ENCODE results near the gene PRKAG2. TPM values are rescaled to one million over a fixed set of nuclear protein-coding genes. Genes with fewer than 3 reads are reported as not detected.
"Not testable (repeated sequence)": the region's sequence is repeated elsewhere in the genome, so short reads cannot be mapped to it uniquely, and the experiment has no call there.

The PRKAG2 gene
- polyA plus RNA-seq, 1 donor, result 38.3 TPM

DNA sequence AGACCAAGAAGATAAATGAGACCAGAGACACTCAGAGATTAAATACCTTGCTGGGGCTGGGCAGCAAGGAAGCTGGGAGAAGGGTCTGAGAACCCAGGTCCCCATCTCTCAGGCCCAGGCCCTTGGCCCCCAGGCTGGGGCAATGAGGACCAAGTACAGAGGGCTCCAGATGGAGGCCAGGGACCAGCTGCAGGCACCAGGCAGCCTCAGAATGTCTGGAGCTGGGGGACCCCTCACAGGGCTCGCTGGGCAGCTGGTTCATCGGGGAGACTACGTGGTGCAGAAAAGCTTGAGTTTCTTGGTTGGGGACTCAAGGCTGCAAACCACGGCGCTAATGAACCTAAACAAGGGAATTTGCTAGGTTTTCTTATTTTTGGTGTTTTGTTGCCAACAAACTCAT is 75.6 kb downstream of the PRKAG2 start:
- DNase-seq, result no peak

DNA sequence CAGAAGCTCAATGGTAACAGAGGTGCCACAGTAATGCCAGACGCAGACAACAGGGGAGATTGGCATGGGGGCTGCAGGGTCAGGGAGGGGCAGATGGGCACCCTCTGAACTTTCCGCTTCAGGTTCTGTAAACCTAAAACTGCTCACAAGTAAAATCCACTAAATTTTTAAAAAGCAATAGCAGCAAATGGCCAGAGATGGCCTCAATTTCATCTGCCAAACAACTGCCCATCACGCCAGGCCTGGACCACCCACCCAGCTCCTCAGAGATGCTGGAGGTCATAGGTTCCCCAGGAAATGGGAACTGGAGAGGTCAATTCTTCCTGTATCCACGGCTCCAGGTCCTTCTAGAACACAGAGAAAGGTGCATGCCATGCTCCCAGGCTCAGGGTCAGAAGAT is 76.1 kb downstream of the PRKAG2 start:
- DNase-seq, result no peak

DNA sequence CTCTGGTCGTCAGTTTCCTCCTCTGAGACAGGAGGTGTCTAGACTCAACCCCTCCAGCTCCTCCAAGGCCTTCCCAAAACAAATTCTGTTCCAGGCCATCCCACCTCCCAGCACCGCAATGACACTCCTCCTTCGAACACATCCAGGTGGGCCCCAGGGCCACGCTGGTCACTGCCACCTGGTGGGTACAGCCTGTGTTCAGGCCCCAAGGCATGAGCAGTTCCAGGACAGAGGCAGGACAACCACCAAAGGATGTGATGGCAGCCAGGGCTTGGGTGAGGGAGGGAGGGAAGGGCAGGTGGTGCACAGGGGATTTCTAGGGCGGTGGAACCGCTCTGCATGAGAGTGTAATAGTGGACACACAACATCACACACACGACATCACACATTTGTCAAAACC is 76.5 kb downstream of the PRKAG2 start:
- DNase-seq, result no peak

DNA sequence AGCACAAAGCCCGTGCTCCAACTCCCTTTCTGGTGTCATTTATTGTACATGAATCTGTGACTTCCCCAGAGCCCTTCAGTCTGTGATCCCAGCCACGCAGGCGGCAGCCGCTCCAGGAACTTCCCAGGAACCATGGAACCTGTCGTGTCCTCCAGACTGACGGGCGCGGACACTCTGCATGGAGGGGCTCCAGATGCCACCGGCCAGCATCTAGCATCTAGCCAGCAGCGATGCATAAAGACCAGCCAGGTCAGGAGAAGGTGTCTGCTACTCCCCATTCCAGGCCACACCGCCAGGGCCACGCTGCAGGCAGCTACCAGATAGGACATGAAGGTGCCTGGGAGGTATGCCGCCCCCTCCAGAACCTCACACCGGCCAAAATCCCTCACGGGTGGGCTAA is 77.4 kb downstream of the PRKAG2 start:
- DNase-seq, result no peak

DNA sequence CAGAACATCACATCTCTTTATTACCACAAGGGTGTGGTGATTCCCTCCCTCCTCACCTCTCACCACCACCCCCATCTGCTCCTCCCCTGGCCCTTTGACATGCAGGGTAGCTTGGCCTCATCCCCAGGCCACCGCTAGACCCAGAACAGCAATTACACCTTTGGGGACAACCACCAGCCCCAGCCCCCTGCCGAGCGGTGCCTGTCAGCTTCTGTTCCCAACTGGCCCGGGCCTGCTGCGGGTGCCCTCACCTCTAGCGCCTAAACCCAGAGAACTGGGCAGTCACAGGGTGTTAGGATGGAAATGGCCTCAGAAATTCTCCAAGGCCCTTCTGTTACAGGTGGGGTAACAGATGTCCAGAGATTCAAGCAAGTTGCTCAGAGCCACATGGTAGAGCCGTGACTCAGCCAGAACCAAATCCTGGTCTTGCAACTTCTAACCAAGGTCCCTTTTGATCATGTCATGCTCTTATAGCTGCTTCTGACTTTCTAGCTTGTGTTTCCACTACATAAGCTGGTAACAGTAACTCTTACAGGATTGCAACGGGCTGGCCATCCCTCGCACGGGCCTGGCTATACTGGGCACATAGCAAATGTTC is 78.0 kb downstream of the PRKAG2 start:
- no peak for DNase-seq

DNA sequence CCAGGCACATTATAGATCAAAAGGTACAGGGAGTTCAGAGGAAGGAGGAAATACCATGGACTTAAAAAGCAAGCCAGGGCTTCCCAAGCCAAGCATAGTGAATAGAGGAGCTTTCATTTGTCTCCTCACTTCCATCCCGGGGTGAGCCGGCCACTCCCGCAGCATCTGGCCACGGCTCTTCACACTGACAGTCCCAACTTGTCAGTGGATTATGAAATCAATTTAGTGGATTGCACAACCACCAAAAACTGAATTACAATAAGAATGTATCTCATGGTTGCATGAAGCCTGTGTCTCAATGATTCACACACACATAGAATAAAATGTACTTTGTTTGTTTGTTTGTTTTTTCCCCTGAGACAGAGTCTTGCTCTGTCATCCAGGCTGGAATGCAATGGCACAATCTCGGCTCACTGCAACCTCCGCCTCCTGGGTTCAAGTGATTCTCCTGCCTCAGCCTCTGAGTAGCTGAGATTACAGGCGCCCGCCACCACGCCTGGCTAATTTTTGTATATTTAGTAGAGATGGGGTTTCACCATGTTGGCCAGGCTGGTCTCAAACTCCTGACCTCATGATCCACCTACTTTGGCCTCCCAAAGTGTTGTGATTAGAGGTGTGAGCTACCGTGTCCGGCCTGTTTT is 79.1 kb downstream of the PRKAG2 start:
- DNase-seq, result not testable (repeated sequence)

DNA sequence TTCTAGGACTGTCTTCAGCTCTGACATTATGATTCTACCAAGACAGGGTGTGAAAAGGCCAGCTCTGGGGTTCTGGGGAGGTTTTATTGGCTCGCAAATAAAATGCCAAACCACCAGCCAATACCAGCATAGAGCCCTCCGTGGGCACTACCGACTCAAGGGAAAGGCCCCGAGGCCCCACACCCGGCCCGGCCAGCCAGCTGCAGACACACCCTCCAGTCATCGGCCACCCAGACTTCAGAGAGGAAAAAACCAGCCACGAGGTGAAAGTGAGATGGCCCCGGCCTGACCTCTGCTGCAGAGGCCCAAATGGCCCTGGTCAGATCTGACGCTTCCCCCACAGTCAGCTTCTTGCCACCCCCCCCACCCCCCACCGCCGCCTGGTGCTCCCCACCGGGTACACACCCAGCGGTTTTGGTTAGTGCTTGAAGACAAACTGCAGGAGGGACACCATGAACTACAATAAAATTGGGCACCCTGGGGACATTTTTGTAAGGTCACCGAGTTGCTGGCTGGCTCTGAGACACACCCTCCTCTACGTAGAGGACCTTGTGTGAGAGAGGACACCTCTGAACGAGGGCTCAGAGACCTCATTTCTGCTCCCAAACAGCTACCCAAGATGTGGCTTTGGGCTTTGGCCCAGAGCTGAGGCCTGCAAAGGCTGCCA is 79.9 kb downstream of the PRKAG2 start:
- no peak for DNase-seq

DNA sequence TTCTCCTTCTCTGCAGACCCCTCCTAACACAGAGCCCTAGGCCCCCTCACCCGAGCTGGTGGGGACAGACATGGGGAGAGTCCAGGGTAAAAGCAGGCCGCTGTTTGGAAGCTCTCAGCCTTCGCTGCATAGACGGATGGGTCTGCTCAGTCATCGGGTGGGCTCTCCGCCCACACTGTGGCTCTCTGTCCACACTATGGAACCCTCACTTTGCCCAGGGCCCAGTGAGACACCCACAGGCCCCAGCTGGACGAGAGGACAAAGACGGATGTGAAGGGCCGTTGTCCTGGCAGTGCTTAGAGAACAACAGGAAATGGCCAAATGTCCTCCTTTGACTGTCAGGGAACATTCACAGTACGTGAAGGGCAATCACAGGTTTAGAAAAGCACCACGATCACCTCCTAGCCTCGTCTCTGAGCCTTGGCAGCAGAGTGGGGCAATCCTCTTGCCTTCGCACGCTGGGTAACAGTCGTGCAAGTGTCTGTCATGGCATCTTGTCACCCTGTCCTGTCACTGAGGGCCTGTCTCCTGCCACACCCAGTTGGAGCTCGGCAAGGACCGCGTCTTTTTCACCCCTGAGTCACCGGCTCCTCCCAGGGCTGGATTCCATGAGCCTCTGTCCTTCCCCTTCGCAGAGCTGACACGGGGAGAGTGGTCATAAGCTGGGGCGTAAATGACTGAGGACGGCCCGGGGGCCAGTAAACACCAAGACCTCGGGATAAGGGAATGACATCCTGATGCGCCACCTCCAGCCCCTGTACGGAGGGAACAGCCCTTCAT is 80.6 kb downstream of the PRKAG2 start:
- DNase-seq, result no peak

DNA sequence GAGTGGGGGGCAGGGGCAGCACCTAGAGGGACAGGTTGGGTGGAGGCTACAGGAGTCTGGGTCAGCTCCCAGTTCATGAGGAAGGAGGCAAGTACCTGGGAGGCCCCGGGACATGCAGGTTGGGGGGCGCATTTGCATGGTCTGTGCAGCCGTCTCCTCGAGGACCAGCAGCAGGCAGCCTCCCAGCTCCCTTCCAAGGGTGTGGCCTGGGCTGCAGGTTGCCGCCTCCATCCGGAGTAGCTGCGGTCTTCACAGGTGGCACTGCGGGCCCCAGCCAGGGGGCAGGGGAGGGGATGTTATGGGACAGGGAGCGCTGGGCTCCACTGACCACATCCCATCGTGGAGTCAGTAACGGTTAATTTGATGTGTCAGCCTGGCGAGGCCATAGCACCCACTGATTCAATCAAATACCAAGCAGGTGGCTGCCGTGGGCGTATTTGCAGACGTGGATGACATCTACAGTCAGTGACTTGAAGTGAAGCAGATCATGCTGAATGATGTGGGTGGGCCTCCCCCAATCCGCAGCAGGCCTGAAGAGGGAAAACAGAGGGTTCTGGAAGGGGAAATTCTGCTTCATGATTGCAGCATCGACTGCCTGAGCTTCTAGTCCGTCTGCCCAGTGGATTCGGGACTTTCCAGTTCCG is 81.6 kb downstream of the PRKAG2 start:
- no peak for DNase-seq

DNA sequence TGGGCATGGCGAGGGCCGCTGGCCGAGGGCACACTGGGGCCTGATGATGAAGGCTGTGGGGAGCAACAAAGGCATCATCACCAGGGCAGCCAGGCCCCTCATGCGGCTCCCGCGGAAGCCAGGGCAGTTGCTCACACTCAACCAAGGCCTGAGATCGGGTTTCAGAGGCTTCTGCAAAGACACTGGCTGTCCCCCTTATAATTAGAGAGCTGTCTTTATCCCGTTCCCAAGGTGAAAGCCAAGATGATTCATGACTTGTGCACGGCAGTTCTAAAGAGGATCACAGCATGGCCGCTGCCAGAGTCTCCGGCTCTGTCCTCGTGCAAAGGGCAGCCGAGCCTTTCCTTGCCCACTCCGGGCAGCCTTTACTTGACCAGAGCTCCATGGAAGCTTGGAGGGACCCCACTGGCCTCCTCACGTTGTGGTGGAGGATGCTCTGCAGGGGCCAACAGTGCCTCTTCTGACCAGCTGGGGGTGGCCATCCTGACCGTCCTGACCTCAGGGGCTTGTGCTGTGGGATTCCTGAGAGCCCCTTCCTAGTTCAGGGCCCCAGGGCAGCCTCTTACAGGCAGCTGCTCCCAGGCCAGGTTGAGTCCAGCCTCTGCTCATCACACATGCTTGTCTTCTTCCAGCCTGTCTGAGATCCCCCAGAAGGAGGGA is 82.3 kb downstream of the PRKAG2 start:
- DNase-seq, result peak; percentile 57

DNA sequence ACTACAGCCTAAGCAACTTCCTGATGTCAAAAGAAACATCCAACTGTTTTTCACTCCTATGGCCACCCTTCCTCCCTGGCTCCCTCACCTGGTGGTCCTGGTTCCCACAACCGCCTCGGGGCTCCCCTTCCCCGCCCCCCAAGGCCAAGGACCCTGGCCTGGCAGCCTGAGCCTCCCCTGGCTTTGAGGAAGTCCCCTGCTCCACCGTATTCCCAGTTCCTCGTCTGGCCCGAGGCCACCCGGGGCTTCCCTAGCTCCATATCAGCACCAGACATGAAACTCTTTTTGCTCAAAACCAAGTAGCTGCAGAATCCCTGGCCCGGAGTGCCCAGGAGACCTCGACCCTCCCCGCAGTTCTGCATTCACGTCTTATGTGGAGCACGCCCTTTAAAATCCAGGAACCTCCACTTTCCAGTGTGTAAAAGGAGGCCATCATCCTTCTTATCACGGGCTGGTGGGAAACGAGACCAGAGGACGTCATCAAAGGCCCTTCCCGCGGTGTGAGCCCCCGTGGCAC is 82.9 kb downstream of the PRKAG2 start:
- no peak for DNase-seq

DNA sequence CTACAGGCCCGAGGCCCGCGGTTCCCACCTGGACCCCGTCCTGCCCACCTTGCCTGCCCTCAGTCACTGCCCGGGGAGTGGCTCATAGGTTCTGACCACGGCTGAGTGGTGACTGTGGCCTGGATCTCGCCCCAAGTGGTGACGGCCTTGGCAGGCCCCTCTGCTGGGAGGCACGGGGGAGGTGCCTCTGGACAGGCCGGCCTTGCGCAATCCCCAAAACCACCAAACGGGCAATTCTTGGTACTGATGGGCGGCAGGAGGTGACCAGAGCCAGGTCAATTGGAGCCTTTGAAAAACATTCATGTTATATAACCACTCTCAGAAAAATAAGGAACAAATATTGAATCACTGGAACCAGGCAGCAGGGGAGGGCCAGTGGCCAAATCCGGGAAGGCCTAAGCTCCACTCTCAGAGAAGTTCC is 83.4 kb downstream of the PRKAG2 start:
- no peak for DNase-seq

DNA sequence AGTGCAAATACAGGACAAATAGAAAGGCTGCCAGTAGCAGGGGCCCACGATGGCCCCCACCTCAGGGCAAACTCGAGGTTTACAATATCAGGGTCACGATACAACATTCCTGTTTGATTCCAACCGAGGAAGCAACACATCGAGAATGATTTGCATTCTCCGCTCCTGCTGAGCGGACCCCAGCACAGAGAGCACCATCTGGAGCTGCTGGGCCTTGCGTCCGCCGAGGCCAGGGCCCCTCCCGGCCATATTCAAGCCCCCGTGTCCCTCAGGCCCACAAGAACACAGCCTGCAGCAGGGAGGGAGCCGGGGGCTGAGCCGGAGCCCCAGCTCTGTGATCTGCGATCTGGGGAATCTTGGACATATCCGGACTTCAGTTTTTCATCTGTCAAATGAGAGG is 84.3 kb downstream of the PRKAG2 start:
- DNase-seq, result no peak

DNA sequence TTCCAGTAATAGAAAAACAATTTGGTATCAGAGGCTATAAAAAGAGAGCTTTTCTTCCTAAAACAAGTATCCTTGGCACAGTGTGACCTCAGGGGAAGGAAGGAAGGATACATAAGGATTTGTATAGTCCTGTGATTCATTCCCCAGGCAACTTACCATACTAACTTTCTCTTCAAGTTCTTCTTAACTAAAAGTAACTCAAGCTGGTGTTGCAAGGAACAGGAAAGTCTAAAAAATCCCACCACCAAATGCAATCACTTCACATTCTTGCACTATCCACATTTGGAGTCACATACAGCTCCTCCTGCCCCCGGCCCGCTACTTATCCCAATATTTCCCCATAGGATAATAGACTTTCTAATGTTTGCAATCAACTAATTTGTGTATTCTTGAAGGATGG is 84.8 kb downstream of the PRKAG2 start:
- no peak for DNase-seq

DNA sequence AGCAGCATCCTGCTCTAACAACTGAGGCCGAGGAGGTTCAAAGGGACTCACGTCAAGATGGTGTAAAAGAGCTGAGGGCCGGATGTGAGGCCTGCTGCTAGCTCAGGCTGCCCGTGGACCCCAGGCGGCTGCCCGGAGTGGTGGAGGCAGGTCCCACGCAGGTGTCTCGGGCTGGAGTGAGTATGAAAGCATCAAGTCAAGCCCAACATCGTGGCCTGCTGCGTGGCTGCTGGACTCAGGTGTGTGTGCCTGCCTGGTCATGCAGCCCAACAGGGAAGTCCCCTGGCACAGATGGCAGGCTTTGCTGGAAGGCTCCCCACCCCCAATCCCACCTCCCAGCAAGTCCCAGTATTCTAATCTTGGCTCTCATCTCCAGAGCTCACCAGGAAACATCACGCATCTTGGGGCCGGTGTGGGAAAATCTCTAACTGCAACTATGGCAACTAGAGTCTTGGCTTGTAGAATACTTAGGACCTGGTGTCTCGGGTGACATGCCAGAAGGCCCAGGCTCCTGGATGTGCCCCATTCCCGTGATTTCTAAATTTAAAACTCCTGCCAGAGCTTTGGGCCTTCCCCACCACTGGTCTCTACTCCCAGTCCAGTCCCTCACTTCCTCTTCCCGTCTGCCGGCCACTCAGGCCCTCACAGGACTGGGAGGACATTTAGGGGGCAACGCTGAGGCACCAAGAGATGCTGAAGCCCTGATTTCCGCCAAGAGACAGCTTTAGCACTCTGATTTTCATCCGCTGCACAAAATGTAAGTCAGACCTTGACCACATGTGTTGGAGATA is 85.9 kb downstream of the PRKAG2 start:
- no peak for DNase-seq

DNA sequence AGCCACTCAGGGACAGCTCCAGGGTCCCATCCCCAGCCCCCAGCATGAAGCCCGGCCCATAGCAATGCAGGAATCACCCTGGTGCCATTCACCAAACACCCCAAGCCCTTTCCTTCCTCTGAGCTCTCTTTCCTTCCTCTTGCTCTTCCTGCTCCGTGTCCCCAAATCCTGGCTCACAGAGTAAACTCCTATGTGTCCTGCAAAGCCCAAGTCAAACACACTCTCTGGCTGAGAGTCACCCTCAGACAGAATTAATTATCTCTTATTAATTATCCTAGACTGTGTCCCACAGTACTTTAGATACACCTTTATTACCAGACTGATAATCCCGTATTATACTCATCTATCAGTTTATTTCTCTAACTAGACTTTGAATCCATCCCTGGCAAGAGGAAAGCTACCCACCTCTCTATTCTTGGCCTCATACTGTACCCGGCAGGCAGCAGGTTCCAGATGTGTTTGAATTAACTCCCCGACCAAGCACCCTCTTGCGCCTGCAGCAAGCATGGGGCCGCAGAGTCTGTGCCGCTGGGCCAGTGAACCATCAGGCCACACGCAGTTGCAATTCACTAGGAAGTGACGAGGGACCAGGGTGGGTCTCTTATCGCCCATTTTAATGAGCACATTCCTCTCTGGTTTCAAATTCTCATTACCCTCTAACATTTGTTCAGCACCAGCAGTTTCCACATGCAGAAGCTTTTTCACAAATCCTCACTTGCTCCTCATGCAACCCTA is 86.7 kb downstream of the PRKAG2 start:
- DNase-seq, result peak; percentile 29

DNA sequence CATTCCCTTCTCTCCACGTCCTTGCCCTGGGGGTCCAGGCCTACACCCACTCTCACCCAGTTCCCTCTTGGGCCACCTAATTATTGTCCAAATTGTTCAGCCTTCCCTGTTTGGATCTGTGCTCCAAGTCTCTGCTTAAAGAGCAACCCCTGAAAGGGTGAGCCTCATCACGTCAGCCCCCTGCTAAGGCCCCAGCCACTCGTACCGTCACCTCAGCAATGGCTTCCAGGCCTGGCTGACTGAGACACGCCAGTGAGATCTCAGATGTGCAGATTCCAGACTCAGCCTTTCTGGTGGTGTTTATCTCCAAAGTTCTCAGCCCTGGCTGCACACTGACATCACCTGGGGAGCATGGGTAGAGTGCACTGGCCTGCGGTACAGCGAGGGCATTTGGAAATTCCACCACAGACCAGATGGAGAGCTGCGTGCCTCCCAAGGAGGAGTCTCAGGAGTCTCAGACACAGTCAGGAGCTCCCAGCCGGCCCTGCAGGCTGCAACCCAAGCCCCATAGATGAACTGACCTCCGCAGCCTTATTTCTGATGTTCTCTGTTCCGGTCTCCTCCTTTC is 87.5 kb downstream of the PRKAG2 start:
- DNase-seq, result no peak

DNA sequence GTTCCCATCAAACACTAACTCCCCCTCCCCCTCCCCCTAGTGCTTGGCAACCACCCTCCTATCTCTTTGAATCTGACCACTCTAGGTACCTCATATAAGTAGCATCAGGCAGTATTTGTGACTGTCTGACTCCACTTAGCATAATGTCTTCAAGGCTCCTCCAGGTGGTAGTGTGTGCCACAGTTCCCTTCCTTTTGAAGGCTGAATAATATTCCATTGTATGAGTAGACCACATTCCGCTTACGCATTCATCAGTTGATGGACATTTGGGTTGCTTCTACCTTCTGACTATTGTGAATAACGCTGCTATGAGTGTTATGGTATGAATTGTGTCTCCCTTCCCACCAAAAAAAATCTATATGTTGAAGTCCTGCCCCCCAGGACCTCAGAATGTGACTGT is 89.6 kb downstream of the PRKAG2 start:
- no peak for DNase-seq

DNA sequence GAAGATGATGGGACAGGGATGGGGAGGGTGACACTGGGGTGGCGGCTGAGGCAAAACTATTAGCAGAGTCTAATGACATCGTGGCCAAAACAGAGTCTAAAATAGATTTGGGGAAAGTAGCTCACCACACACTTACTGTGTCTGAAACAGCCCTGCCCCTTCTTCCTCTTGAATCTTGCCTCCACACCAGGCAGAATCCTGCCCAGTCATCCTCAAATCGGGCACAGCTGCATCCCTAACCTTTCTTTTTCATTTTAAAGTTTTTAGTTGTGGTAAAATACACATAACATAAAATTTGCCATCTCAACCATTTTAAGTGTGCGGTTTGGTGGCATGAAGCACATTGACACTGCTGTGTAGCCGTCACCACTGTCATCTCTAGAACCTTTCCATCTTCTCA is 90.0 kb downstream of the PRKAG2 start:
- DNase-seq, result no peak

DNA sequence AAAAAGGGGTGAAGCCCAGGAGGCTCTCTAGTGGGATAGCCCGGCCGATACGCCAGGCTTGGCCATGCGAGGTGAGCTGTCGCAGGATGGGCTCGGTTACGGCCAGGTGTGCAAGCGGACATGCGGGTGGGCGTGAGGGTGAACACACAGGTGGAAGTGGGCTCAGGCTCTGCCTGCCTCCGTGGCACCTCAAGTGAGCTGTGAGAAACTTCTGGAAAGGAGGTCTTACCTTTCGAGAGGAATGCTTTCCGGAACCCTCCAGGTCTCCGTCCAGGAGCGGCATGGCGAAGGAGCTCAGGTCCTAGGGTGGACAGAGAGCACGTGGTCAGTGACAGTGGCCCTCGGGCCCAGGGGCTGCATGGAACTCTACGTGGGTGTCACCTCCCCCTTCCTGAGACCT is 90.7 kb downstream of the PRKAG2 start:
- DNase-seq, result no peak
